ENCODE data around the gene CPNE1. TPM values are rescaled to one million over a fixed set of nuclear protein-coding genes. Genes with fewer than 3 reads are reported as not detected.

The CPNE1 gene
- total RNA-seq, 1 experiment from 2014 or later = 222 TPM

- peaks cover 54% of the 10 kb centered on the region for H3K79me2 ChIP-seq (ENCODE audit: low read length)
- H3K36me3 ChIP-seq (ENCODE audit: low read depth, low read length) = peaks cover 20% of the 10 kb centered on the region; the same call in 1 of the 2 replicates
These were observed 33.8 kb upstream of the CPNE1 start for GRCh38 chr20:35698298-35699126.

GRCh38 chr20:35697696-35698297 is 33.1 kb upstream of the CPNE1 start:
- peak overlapping the region; percentile 90 for H3K9ac ChIP-seq (ENCODE audit: low read length)
- no peaks in the 10 kb centered on the region for H4K20me1 ChIP-seq (ENCODE audit: low read length)
- H3K9me3 ChIP-seq (ENCODE audit: low read length) = no peaks in the 10 kb centered on the region
- intact Hi-C loops (cut with micrococcal nuclease) = loop anchor here (5.0 kb wide), 1 partner anchor 235 kb away; no protein-coding TSS in a partner anchor
- H3K4me2 ChIP-seq (ENCODE audit: low read length) = peak overlapping the region; percentile 90
- ATAC-seq (no peak), DNase-seq (no peak)
- ChIA-PET CTCF (no interaction called here), POLR2A (ENCODE audit: unreplicated experiment) (no interaction called here)
- H3K9me2 ChIP-seq (replicated peaks; ENCODE audit: low read length) = no peaks in the 10 kb centered on the region
- H3K4me1 ChIP-seq (ENCODE audit: insufficient read depth, low read length) = peaks cover 20% of the 10 kb centered on the region
- peaks cover 10% of the 10 kb centered on the region for H3F3A ChIP-seq (ENCODE audit: low read length, unreplicated experiment)
- H2AFZ ChIP-seq (ENCODE audit: low read length) = peak overlapping the region; percentile 97
- TF ChIP-seq EZH2 (IDR thresholded peaks at IDR 0.05; ENCODE audit: low read length, unreplicated experiment) = no peak
- TF ChIP-seq EZH2phosphoT487 (IDR thresholded peaks at IDR 0.05; ENCODE audit: borderline replicate concordance, low read length) = no peak
- no peak for TF ChIP-seq CTCF (conservative IDR thresholded peaks at IDR 0.05; ENCODE audit: low read depth, low read length)
- no TSS peak for BruUV-seq (replicated peaks)
- H3K4me3 ChIP-seq (ENCODE audit: low read length) = peak overlapping the region; percentile 79
- peaks cover 52% of the 10 kb centered on the region for H3K79me2 ChIP-seq (ENCODE audit: low read length)
- H3K27ac ChIP-seq (ENCODE audit: low read length) = no peak overlapping the region
- H3K27me3 ChIP-seq (ENCODE audit: low read length) = no peaks in the 10 kb centered on the region
- H3K36me3 ChIP-seq (ENCODE audit: low read depth, low read length) = peaks cover 15% of the 10 kb centered on the region; the same call in 1 of the 2 replicates

More at GRCh38 chr20:35698298-35699126, 33.8 kb upstream of the CPNE1 start:
- peak overlapping the region; percentile 90 for H3K4me2 ChIP-seq (ENCODE audit: low read length)
- intact Hi-C loops (cut with micrococcal nuclease) = loop anchor here (1.0 to 5.0 kb wide), 2 partner anchors 79 to 236 kb away; no protein-coding TSS in a partner anchor
- 0 out of 2 replicates have a peak, but pooled peaks cover 1% of the 10 kb centered on the region for H4K20me1 ChIP-seq (ENCODE audit: low read length)
- peaks cover 20% of the 10 kb centered on the region for H3K4me1 ChIP-seq (ENCODE audit: insufficient read depth, low read length)
- ChIA-PET POLR2A (ENCODE audit: unreplicated experiment) (interaction anchor here (0.6 to 0.9 kb wide), 2 partner anchors 47 to 180 kb away, joined by 9 to 10 read pairs; no protein-coding TSS in a partner anchor), CTCF (no interaction called here)
- no peaks in the 10 kb centered on the region for H3K9me3 ChIP-seq (ENCODE audit: low read length)
- H3K4me3 ChIP-seq (ENCODE audit: low read length) = peak overlapping the region; percentile 79
- peaks cover 13% of the 10 kb centered on the region for H3F3A ChIP-seq (ENCODE audit: low read length, unreplicated experiment)
- TF ChIP-seq CTCF (conservative IDR thresholded peaks at IDR 0.05; ENCODE audit: low read depth, low read length) (no peak), EZH2 (IDR thresholded peaks at IDR 0.05; ENCODE audit: low read length, unreplicated experiment) (no peak), EZH2phosphoT487 (IDR thresholded peaks at IDR 0.05; ENCODE audit: borderline replicate concordance, low read length) (no peak)
- BruUV-seq (replicated peaks) = TSS peak; percentile 25
- ATAC-seq = peak; percentile 31
- peak overlapping the region; percentile 90 for H3K9ac ChIP-seq (ENCODE audit: low read length)
- H3K9me2 ChIP-seq (replicated peaks; ENCODE audit: low read length) = no peaks in the 10 kb centered on the region
- DNase-seq = no peak
- no peaks in the 10 kb centered on the region for H3K27me3 ChIP-seq (ENCODE audit: low read length)
- peak overlapping the region; percentile 72 for H3K27ac ChIP-seq (ENCODE audit: low read length)
- peak overlapping the region; percentile 97 for H2AFZ ChIP-seq (ENCODE audit: low read length)
